Measurements from ENCODE around the gene FILIP1.

DNA sequence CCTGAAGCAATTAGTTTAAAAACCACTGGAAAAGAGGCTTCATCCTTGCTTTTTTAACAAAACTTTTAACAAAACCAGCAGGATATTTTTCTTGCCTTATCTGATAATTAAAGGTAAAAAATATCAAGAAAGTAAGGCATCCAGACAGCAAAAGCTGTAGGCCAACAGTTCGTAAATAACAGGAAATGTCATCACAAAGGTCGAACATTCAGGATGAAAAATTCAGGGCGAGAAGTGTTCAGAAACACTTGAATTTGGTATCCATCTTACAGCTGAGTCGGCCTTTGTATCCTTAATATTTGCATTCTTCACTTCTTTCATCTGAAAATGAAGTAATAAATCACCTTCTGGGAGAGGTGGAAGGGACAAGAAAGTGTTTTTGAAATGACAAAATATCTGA, 8.2 kb upstream of the FILIP1 start:
- TF ChIP-seq, protein P1, sequence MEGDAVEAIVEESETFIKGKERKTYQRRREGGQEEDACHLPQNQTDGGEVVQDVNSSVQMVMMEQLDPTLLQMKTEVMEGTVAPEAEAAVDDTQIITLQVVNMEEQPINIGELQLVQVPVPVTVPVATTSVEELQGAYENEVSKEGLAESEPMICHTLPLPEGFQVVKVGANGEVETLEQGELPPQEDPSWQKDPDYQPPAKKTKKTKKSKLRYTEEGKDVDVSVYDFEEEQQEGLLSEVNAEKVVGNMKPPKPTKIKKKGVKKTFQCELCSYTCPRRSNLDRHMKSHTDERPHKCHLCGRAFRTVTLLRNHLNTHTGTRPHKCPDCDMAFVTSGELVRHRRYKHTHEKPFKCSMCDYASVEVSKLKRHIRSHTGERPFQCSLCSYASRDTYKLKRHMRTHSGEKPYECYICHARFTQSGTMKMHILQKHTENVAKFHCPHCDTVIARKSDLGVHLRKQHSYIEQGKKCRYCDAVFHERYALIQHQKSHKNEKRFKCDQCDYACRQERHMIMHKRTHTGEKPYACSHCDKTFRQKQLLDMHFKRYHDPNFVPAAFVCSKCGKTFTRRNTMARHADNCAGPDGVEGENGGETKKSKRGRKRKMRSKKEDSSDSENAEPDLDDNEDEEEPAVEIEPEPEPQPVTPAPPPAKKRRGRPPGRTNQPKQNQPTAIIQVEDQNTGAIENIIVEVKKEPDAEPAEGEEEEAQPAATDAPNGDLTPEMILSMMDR (IDR thresholded peaks at IDR 0.05; ENCODE audit: low read depth, low read length), result no peak
- TF ChIP-seq EZH2phosphoT487 (IDR thresholded peaks at IDR 0.05; ENCODE audit: low read depth), result no peak

Data from OCI-LY3 (cell line).